ENCODE measurements around the gene CST9L. TPM values are rescaled to one million over a fixed set of nuclear protein-coding genes. Genes with fewer than 3 reads are reported as not detected.

CST9L gene
- not detected for total RNA-seq
- long read RNA-seq: 0 reads

GRCh38 chr20:23568320-23568970 lies at the start of gene CST9L:
Gene CST9L (minus strand): TSS chr20:23568484. CDS start chr20:23568450, 34 bp downstream.
- intact Hi-C loops (cut with DNase I): no loop called here
- ATAC-seq (ENCODE audit: poor library complexity): no peak
- no peak for DNase-seq

- ATAC-seq (ENCODE audit: poor library complexity) (peak; percentile 29), DNase-seq (no peak)
- intact Hi-C loops (cut with DNase I): no loop called here
Observed at GRCh38 chr20:23614163-23614562, 45.9 kb upstream of the CST9L start.

- ATAC-seq (ENCODE audit: poor library complexity) (peak; percentile 84), DNase-seq (peak; percentile 70)
- intact Hi-C loops (cut with DNase I): no loop called here
Observed at GRCh38 chr20:23613676-23614075, 45.4 kb upstream of the CST9L start.

- intact Hi-C loops (cut with DNase I): no loop called here
- DNase-seq (no peak), ATAC-seq (ENCODE audit: poor library complexity) (peak; percentile 23)
Observed at GRCh38 chr20:23612396-23612795, 44.1 kb upstream of the CST9L start.

GRCh38 chr20:23609486-23610109 lies 41.3 kb upstream of the CST9L start:
- no peak for ATAC-seq (ENCODE audit: poor library complexity)
- no peak for DNase-seq
- intact Hi-C loops (cut with DNase I): loop anchor here (10.0 kb wide), 1 partner anchor 165 kb away; no protein-coding TSS in a partner anchor

- intact Hi-C loops (cut with DNase I): loop anchor here (10.0 kb wide), 1 partner anchor 164 kb away; no protein-coding TSS in a partner anchor
- no peak for ATAC-seq (ENCODE audit: poor library complexity)
- no peak for DNase-seq
Observed at GRCh38 chr20:23608251-23608846, 40.1 kb upstream of the CST9L start.

GRCh38 chr20:23607497-23608245 lies 39.4 kb upstream of the CST9L start:
- ATAC-seq (ENCODE audit: poor library complexity): no peak
- intact Hi-C loops (cut with DNase I): loop anchor here (10.0 kb wide), 1 partner anchor 163 kb away; no protein-coding TSS in a partner anchor

GRCh38 chr20:23606652-23607049 lies 38.4 kb upstream of the CST9L start:
- DNase-seq (peak; percentile 90), ATAC-seq (ENCODE audit: poor library complexity) (peak; percentile 97)
- intact Hi-C loops (cut with DNase I): loop anchor here (10.0 kb wide), 1 partner anchor 162 kb away; no protein-coding TSS in a partner anchor

More at GRCh38 chr20:23607497-23608245, 39.4 kb upstream of the CST9L start:
- no peak for DNase-seq

- no peak for ATAC-seq (ENCODE audit: poor library complexity)
- intact Hi-C loops (cut with DNase I): loop anchor here (10.0 kb wide), 1 partner anchor 161 kb away; no protein-coding TSS in a partner anchor
- no peak for DNase-seq
Observed at GRCh38 chr20:23605867-23606651, 37.8 kb upstream of the CST9L start, which contains the start of gene CST9. Gene CST9 (minus strand): TSS chr20:23605917. CDS start chr20:23605864, 53 bp downstream.

- DNase-seq (no peak), ATAC-seq (ENCODE audit: poor library complexity) (no peak)
- intact Hi-C loops (cut with DNase I): loop anchor here (10.0 kb wide), 1 partner anchor 160 kb away; no protein-coding TSS in a partner anchor
Observed at GRCh38 chr20:23604306-23604705, 36.0 kb upstream of the CST9L start.

- DNase-seq (no peak), ATAC-seq (ENCODE audit: poor library complexity) (no peak)
- intact Hi-C loops (cut with DNase I): loop anchor here (10.0 kb wide), 1 partner anchor 159 kb away; no protein-coding TSS in a partner anchor
Observed at GRCh38 chr20:23603321-23603720, 35.0 kb upstream of the CST9L start.

GRCh38 chr20:23602699-23603098 lies 34.4 kb upstream of the CST9L start:
- no peak for ATAC-seq (ENCODE audit: poor library complexity)
- intact Hi-C loops (cut with DNase I): loop anchor here (10.0 kb wide), 1 partner anchor 158 kb away; no protein-coding TSS in a partner anchor
- DNase-seq: no peak

GRCh38 chr20:23602241-23602640 lies 34.0 kb upstream of the CST9L start:
- ATAC-seq (ENCODE audit: poor library complexity): no peak
- intact Hi-C loops (cut with DNase I): loop anchor here (10.0 kb wide), 1 partner anchor 157 kb away; no protein-coding TSS in a partner anchor
- DNase-seq: no peak

GRCh38 chr20:23601715-23602114 lies 33.4 kb upstream of the CST9L start:
- no peak for ATAC-seq (ENCODE audit: poor library complexity)
- no peak for DNase-seq
- intact Hi-C loops (cut with DNase I): loop anchor here (10.0 kb wide), 1 partner anchor 157 kb away; no protein-coding TSS in a partner anchor

GRCh38 chr20:23598481-23598880 lies 30.2 kb upstream of the CST9L start:
- intact Hi-C loops (cut with DNase I): no loop called here
- DNase-seq (no peak), ATAC-seq (ENCODE audit: poor library complexity) (no peak)

GRCh38 chr20:23596579-23597250 lies 28.4 kb upstream of the CST9L start:
- intact Hi-C loops (cut with DNase I): no loop called here
- ATAC-seq (ENCODE audit: poor library complexity) (no peak), DNase-seq (no peak)

- DNase-seq: no peak
- ATAC-seq (ENCODE audit: poor library complexity): no peak
- intact Hi-C loops (cut with DNase I): no loop called here
Observed at GRCh38 chr20:23595941-23596340, 27.7 kb upstream of the CST9L start.
